Psoas muscle (tissue), 8 donors: Measurements from ENCODE around the gene MOCS2. TPM values are rescaled to one million over a fixed set of nuclear protein-coding genes. Genes with fewer than 3 reads are reported as not detected.

Experiments
- ATAC-seq, 4 donors: fragments of 200-7000 bp; cut with Tn5 transposase; one replicate each; pipeline ENCODE4 v1.9.1; 2020; ENCODE audit warnings: moderate library complexity in 3 of 4, mild to moderate bottlenecking in 2 of 4
- DNase-seq, 2 donors: peaks; one replicate each; pipeline ENCODE4 v3.0.0-alpha.2; 2020
- H3K27ac ChIP-seq: fragments of 200-600 bp; one replicate; pipeline ENCODE4 v1.8.0; 2022
- H3K27me3 ChIP-seq, 3 donors: fragments of 200-600 bp in 1 of 3; one replicate each; pipeline versions ENCODE4 v1.6.1 to v1.8.0; 2013 to 2022; ENCODE audit warnings: low read length in 2 of 3, mild to moderate bottlenecking in 2 of 3, moderate library complexity in 1 of 3; ENCODE audit not compliant: insufficient read depth in 3 of 3
- H3K36me3 ChIP-seq, 2 donors: fragments of 200-600 bp in 1 of 2; one replicate each; pipeline versions ENCODE4 v1.6.1 to v1.8.0; 2013 to 2022; ENCODE audit warnings: low read depth in 1 of 2, mild to moderate bottlenecking in 1 of 2, moderate library complexity in 1 of 2; ENCODE audit not compliant: insufficient read depth in 1 of 2
- H3K4me1 ChIP-seq: fragments of 200-600 bp; one replicate; pipeline ENCODE4 v1.8.0; 2022
- H3K4me3 ChIP-seq: fragments of 200-600 bp; one replicate; pipeline ENCODE4 v1.8.0; 2022; ENCODE audit warnings: mild to moderate bottlenecking
- H3K9me3 ChIP-seq: fragments of 200-600 bp; one replicate; pipeline ENCODE4 v1.8.0; 2022
- WGBS, 3 donors: extraction: QIAGEN DNeasy Blood & Tissue Kit; methylation state at CpG; one replicate each; pipeline versions ENCODE4 v1.1.6 to v1.1.7; 2013; 5-methylcytosine and 5-hydroxymethylcytosine counted together
- intact Hi-C, 2 donors: fragments of 100-400 bp; cut with DNase I; formaldehyde crosslinking; loops; one replicate each; pipeline versions ENCODE4 v1.11.0 to v1.14.2; 2022
- polyA plus RNA-seq, 3 donors: library from polyadenylated mRNA; stranded (reverse); fragments of 200-250 nt; gene quantifications; one replicate each; pipeline ENCODE4 v1.2.3, GENCODE V29; 2013
- total RNA-seq, 4 donors: library from RNA; stranded (reverse); fragmentation: NEBNext Ultra II Directional in 2 of 4; extraction: Animal tissue kit (Norgen Biotek cat#: 25700) in 2 of 4; gene quantifications; one replicate each; pipeline versions ENCODE4 v1.2.1 to v1.2.4, GENCODE V29; 2021 to 2023
- TF ChIP-seq, protein P1 (sequence below): fragments of 200-600 bp; IDR thresholded peaks from one replicate; pipeline ENCODE4 v1.8.0; 2022; ENCODE audit warnings: antibody characterized with exemption
- donor health status: healthy with polysubstance abuse.
- donor health status: DM: no; HTN: no; CAD: no; lungs with moderate emphysema.
- donor health status: Bipolar disorder and iron deficiency.
- donor health status: healthy.
- donor health status: DM: yes; HTN: yes; CAD: no.
- donor health status: DM: no; HTN: no; CAD: no.
- donor health status: DM: no; HTN: no; CAD: no.
- donor health status: DM: yes; HTN: yes; CAD: no.

The MOCS2 gene
- total and polyA plus RNA-seq, 7 donors: 38.8 to 73.9 (median 46.7) TPM

DNA sequence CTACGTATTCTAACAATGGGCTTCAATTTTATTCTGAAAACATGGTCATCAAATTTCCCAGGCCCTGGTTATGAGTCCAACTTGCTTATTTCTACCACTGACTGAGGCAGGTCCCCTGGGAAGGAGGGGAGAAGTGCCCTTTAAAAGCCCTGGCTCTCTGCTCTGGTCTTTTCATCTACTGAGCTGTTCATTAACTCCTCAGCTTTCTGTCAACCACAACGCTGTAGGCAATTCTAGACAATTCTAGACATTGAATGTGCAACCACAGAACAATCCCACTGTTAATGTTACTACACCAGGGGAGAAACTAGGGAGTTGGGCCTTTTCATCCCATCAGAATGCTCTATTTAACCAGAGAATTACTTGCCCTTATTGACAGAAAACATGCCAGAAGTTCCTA is 10.0 kb downstream of the MOCS2 start:
- Histone ChIP-seq H3K27me3 (no peaks in the 10 kb centered on the region), H3K36me3 (peaks cover 7 to 93% of the 10 kb centered on the region in 2 donors), H3K9me3 (no peaks in the 10 kb centered on the region), H3K4me3 (no peak overlapping the region), H3K27ac (no peak overlapping the region), H3K4me1 (no peaks in the 10 kb centered on the region)
- TF ChIP-seq, protein P1, sequence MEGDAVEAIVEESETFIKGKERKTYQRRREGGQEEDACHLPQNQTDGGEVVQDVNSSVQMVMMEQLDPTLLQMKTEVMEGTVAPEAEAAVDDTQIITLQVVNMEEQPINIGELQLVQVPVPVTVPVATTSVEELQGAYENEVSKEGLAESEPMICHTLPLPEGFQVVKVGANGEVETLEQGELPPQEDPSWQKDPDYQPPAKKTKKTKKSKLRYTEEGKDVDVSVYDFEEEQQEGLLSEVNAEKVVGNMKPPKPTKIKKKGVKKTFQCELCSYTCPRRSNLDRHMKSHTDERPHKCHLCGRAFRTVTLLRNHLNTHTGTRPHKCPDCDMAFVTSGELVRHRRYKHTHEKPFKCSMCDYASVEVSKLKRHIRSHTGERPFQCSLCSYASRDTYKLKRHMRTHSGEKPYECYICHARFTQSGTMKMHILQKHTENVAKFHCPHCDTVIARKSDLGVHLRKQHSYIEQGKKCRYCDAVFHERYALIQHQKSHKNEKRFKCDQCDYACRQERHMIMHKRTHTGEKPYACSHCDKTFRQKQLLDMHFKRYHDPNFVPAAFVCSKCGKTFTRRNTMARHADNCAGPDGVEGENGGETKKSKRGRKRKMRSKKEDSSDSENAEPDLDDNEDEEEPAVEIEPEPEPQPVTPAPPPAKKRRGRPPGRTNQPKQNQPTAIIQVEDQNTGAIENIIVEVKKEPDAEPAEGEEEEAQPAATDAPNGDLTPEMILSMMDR: no peak
- intact Hi-C loops: loop anchor here (10.0 kb wide), 2 partner anchors 305 to 315 kb away; partner anchors contain the start of genes ITGA1 (in 1 of the 2) and PELO (in 1 of the 2)
- ATAC-seq (no peak), DNase-seq (no peak)
- 57 to 83% (median 80%) methylated on average over 2 of the region's 2 CpGs for WGBS, 3 donors

DNA sequence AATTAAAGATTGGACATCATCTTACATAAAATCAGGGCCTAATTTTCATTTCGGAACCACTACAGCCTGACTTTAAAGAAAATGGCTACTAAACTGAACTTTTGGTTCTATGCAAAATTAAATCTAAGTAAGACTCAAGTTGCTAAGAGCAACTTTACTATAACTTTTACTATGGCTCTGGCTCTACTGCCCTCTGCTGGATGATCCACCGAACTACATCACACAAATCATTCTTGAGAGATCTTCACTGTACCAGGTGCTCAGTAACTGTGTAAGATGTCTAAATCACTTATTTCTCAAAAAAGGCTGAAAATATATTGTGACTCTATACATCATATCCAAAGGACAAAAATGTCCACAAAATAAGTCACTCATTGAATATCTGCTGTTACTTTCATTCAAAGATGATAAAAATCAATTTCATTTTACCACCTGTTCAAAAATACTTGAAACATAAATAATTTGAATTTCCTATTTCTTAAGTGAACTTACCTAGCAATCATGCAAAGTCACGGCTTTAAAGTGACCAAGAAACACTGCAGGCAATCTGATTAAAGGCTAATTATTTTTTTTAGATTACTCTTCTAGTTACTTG is 13.5 kb downstream of the MOCS2 start:
- WGBS, 3 donors: 15 to 20% (median 17%) methylated on average over 3 of the region's 3 CpGs
- Histone ChIP-seq H3K36me3 (peaks cover 4 to 59% of the 10 kb centered on the region in 2 donors), H3K4me1 (no peaks in the 10 kb centered on the region), H3K9me3 (no peaks in the 10 kb centered on the region), H3K27me3 (no peaks in the 10 kb centered on the region), H3K4me3 (no peak overlapping the region), H3K27ac (no peak overlapping the region)
- TF ChIP-seq, protein P1: peak; percentile 89
- ATAC-seq (peak in 3 of 4 donors; percentile 64 to 84 (median 76)), DNase-seq (peak in 1 of 2 donors; percentile 24)
- intact Hi-C loops: loop anchor here (2.0 to 10.0 kb wide), 3 partner anchors 147 to 311 kb away; partner anchors contain the start of genes ITGA1 (in 1 of the 2) and PELO (in 1 of the 2)

DNA sequence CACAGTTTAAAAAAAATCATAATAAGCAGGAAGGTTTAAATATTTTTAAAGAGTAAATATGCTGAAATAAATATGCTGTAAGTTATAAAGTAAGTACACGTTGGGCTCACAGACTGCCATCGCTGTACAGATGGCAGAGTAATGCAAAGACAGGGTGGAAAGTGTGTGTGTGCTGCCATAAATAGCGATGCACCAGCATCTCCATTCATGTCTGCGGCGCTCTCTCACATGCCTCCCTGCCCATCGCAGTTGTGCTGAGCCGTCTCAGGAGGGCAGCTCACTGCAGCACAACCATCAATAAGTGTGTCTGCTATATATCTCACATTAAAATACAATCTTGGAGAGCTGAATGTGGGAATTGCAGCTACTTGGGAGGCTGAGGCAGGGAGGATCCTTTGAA is 14.3 kb downstream of the MOCS2 start:
- H3K9me3 ChIP-seq: no peaks in the 10 kb centered on the region
- ATAC-seq: no peak
- no peaks in the 10 kb centered on the region for H3K27me3 ChIP-seq
- H3K4me3 ChIP-seq: no peak overlapping the region
- 74 to 83% (median 80%) methylated on average over 7 of the region's 7 CpGs for whole genome bisulfite sequencing, 3 donors
- no peaks in the 10 kb centered on the region for H3K4me1 ChIP-seq
- intact Hi-C loops: loop anchor here (10.0 kb wide), 2 partner anchors 300 to 310 kb away; partner anchors contain the start of genes ITGA1 (in 1 of the 2) and PELO (in 1 of the 2)
- TF ChIP-seq, protein P1: no peak
- no peak for DNase-seq
- peaks cover 3 to 51% of the 10 kb centered on the region in 2 donors for H3K36me3 ChIP-seq
- H3K27ac ChIP-seq: no peak overlapping the region

DNA sequence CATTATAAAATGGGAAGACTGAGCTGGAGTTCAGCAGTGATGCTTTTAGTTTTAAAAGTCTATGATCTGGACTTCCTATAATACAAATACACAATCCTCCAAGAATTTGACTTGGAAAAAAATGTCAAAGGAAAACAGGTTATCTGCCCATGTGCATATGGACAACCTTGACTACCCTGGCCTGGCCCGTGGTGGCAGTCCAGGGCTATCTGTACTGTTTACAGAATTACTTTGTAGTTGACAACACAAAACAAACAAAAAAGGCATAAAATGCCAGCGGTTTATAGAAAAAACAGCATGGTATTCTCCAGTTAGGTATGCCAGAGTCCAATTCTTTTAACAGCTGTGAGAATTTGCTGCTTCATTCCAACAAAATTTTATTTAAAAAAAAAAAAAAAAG is 17.3 kb downstream of the MOCS2 start:
- Histone ChIP-seq H3K27ac (no peak overlapping the region), H3K27me3 (no peaks in the 10 kb centered on the region), H3K4me3 (no peak overlapping the region), H3K9me3 (no peaks in the 10 kb centered on the region), H3K4me1 (no peaks in the 10 kb centered on the region), H3K36me3 (peaks cover 0 to 21% of the 10 kb centered on the region in 2 donors)
- TF ChIP-seq, protein P1: no peak
- no peak for DNase-seq
- intact Hi-C loops: loop anchor here (5.0 to 10.0 kb wide), 3 partner anchors 145 to 307 kb away; partner anchors contain the start of genes ITGA1 (in 1 of the 2) and PELO (in 1 of the 2)
- 32 to 56% (median 39%) methylated on average over 2 of the region's 2 CpGs for WGBS, 3 donors
- no peak for ATAC-seq
